A673 (cell line): ENCODE measurements around the gene TGM2. TPM values are rescaled to one million over a fixed set of nuclear protein-coding genes. Genes with fewer than 3 reads are reported as not detected.

Source experiments
- BruUV-seq: library from RNA; stranded (reverse); fragments of 400-500 nt; replicated peaks from 2 replicates; lab custom pipeline; 2021; lab: Mats Ljungman, UMichigan
- CTCF ChIA-PET: fragments of 300-600 bp; sonication (Branson Sonifier 250); formaldehyde crosslinking; loops from one replicate; lab custom pipeline; 2022; ENCODE audit warnings: antibody characterized with exemption; lab: Charles Lee
- POLR2A ChIA-PET: fragments of 300-600 bp; sonication (Branson Sonifier 250); formaldehyde crosslinking; loops from one replicate; lab custom pipeline; 2022; ENCODE audit warnings: antibody characterized with exemption; ENCODE audit not compliant: low non-redundant PET; lab: Charles Lee
- DNase-seq: peaks from one replicate; pipeline ENCODE4 v3.0.0-alpha.2; 2015; ENCODE audit warnings: low spot score
- H3K27ac ChIP-seq: fragments of 200-600 bp; sonication (generic); 2 replicates; pipeline ENCODE4 v1.5.1; 2016; ENCODE audit warnings: mixed run types, low read depth, mild to moderate bottlenecking, mixed read lengths, antibody characterized with exemption, low read length; ENCODE audit not compliant: poor library complexity, severe bottlenecking
- H3K27me3 ChIP-seq: fragments of 200-600 bp; sonication (generic); replicated peaks from 2 replicates; pipeline ENCODE4 v1.6.1; 2017; ENCODE audit warnings: mixed run types, low read depth, mild to moderate bottlenecking, mixed read lengths, antibody characterized with exemption, low read length; ENCODE audit not compliant: insufficient read depth, poor library complexity
- H3K36me3 ChIP-seq: fragments of 200-600 bp; sonication (generic); 2 replicates; pipeline ENCODE4 v1.6.1; 2016; ENCODE audit warnings: mixed run types, mild to moderate bottlenecking, mixed read lengths, antibody characterized with exemption, low read length; ENCODE audit not compliant: insufficient read depth, poor library complexity, severe bottlenecking
- H3K4me1 ChIP-seq: fragments of 200-600 bp; sonication (generic); 2 replicates; pipeline ENCODE4 v1.6.1; 2017; ENCODE audit warnings: mixed run types, mild to moderate bottlenecking, mixed read lengths, antibody characterized with exemption, low read length; ENCODE audit not compliant: insufficient read depth, poor library complexity, severe bottlenecking
- H3K4me3 ChIP-seq: fragments of 200-600 bp; sonication (generic); 2 replicates; pipeline ENCODE4 v1.5.1; 2016; ENCODE audit warnings: low read depth, mixed run types, mild to moderate bottlenecking, mixed read lengths, low read length; ENCODE audit not compliant: poor library complexity, severe bottlenecking
- H3K9me3 ChIP-seq: fragments of 200-600 bp; sonication (generic); 2 replicates; pipeline ENCODE4 v1.6.1; 2016; ENCODE audit warnings: mixed run types, low read depth, mild to moderate bottlenecking, mixed read lengths, antibody characterized with exemption, low read length; ENCODE audit not compliant: poor library complexity, severe bottlenecking
- EZH2 ChIP-seq: fragments of 200-600 bp; sonication (generic); IDR thresholded peaks from 2 replicates; pipeline ENCODE4 v1.6.1; 2017; ENCODE audit warnings: borderline replicate concordance, low read depth, mild to moderate bottlenecking, mixed read lengths, antibody characterized with exemption, low read length; ENCODE audit not compliant: poor library complexity, severe bottlenecking
- intact Hi-C: fragments of 100-400 bp; cut with micrococcal nuclease; formaldehyde crosslinking; loops from one replicate; pipeline ENCODE4 v1.10.0; 2022; ENCODE audit not compliant: unreplicated experiment
- total RNA-seq: library from RNA; stranded (reverse); gene quantifications from 2 replicates; pipeline ENCODE4 v1.2.3, GENCODE V29; 2021
- TF ChIP-seq, protein P1 (sequence below): fragments of 300-800, 200-600 bp; sonication (generic); conservative IDR thresholded peaks from 2 replicates; pipeline ENCODE4 v1.5.1; 2017; ENCODE audit warnings: low read depth, mild to moderate bottlenecking, antibody characterized with exemption, low read length, moderate library complexity, mixed read lengths

Gene TGM2
- total RNA-seq, 1 experiment from 2014 or later: 0.43 TPM

DNA sequence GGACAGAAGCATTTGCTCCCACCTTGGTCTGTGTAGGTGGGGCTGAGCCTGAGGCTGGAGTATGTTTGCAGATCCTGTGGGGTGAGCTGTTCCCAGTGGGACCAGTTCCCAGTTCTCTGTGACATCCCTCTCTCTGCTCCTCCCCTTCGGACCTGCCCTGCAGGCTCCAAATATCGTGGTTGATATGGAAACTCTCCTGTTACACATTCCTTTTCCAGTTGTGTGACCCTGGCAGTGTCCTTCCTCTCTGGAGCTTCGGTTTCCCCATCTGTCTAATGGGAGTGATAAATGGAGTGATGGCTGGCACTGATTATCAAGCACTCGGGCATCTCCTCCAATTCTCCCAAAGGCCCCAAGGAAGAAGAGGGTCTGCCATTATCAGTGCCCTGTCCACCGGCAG lies 15.7 kb upstream of the TGM2 start:
- BruUV-seq: no TSS peak
- ChIA-PET POLR2A (no interaction called here), CTCF (no interaction called here)
- no peak for DNase-seq
- intact Hi-C loops: no loop called here
- TF ChIP-seq, protein P1, sequence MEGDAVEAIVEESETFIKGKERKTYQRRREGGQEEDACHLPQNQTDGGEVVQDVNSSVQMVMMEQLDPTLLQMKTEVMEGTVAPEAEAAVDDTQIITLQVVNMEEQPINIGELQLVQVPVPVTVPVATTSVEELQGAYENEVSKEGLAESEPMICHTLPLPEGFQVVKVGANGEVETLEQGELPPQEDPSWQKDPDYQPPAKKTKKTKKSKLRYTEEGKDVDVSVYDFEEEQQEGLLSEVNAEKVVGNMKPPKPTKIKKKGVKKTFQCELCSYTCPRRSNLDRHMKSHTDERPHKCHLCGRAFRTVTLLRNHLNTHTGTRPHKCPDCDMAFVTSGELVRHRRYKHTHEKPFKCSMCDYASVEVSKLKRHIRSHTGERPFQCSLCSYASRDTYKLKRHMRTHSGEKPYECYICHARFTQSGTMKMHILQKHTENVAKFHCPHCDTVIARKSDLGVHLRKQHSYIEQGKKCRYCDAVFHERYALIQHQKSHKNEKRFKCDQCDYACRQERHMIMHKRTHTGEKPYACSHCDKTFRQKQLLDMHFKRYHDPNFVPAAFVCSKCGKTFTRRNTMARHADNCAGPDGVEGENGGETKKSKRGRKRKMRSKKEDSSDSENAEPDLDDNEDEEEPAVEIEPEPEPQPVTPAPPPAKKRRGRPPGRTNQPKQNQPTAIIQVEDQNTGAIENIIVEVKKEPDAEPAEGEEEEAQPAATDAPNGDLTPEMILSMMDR: no peak
- TF ChIP-seq EZH2: no peak
- Histone ChIP-seq H3K9me3 (no peaks in the 10 kb centered on the region), H3K27me3 (peaks cover 12% of the 10 kb centered on the region), H3K27ac (no peak overlapping the region), H3K4me3 (no peak overlapping the region), H3K4me1 (no peaks in the 10 kb centered on the region), H3K36me3 (no peaks in the 10 kb centered on the region)

DNA sequence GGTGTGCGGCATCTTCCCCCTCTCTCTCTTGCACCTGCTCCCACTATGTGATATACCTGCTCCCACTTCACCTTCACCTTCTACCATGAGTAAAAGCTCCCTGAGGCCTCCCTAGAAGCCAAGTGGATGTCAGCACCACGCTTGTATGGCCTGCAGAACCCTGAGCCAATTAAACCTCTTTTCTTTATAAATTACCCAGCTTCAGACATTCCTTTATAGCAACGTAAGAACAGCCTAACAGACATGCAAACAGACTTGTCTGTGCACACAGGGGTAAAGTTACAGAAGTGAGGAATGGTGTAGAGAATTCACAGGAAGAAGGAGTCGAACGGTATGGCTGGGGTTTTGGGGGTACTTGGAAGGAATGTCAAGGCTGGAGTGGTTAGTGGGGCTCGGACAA lies 14.8 kb upstream of the TGM2 start:
- no TSS peak for BruUV-seq
- H3K9me3 ChIP-seq: no peaks in the 10 kb centered on the region
- H3K4me3 ChIP-seq: no peak overlapping the region
- no peak overlapping the region for H3K27ac ChIP-seq
- intact Hi-C loops: no loop called here
- peaks cover 12% of the 10 kb centered on the region for H3K27me3 ChIP-seq
- H3K4me1 ChIP-seq: no peaks in the 10 kb centered on the region
- no peak for DNase-seq
- POLR2A ChIA-PET: no interaction called here
- no peak for TF ChIP-seq EZH2
- TF ChIP-seq, protein P1: no peak
- no peaks in the 10 kb centered on the region for H3K36me3 ChIP-seq
- CTCF ChIA-PET: no interaction called here

- TF ChIP-seq EZH2: no peak
- TF ChIP-seq, protein P1: no peak
- Histone ChIP-seq H3K27me3 (peaks cover 12% of the 10 kb centered on the region), H3K27ac (no peak overlapping the region), H3K4me3 (no peak overlapping the region), H3K4me1 (no peaks in the 10 kb centered on the region), H3K36me3 (no peaks in the 10 kb centered on the region), H3K9me3 (no peaks in the 10 kb centered on the region)
- intact Hi-C loops: no loop called here
- BruUV-seq: no TSS peak
- POLR2A ChIA-PET: no interaction called here
- CTCF ChIA-PET: no interaction called here
- no peak for DNase-seq
These were observed 13.5 kb upstream of the TGM2 start for GRCh38 chr20:38178581-38178980.
